Colonic mucosa (tissue), 4 donors: Measurements from ENCODE around the gene ICA1L. TPM values are rescaled to one million over a fixed set of nuclear protein-coding genes. Genes with fewer than 3 reads are reported as not detected.

Experiments used
- DNase-seq: peaks from one replicate; pipeline ENCODE4 v3.0.0-alpha.2; 2020
- H3K27ac ChIP-seq: fragments of 200-600 bp; one replicate; pipeline ENCODE4 v1.8.0; 2021
- H3K27me3 ChIP-seq: fragments of 200-600 bp; one replicate; pipeline ENCODE4 v1.8.0; 2021
- H3K36me3 ChIP-seq: fragments of 200-600 bp; one replicate; pipeline ENCODE4 v1.8.0; 2021
- H3K4me1 ChIP-seq: fragments of 200-600 bp; one replicate; pipeline ENCODE4 v1.8.0; 2021; ENCODE audit warnings: mild to moderate bottlenecking
- H3K4me3 ChIP-seq: fragments of 200-600 bp; one replicate; pipeline ENCODE4 v1.8.0; 2021
- H3K9ac ChIP-seq, 2 donors: one replicate each; pipeline ENCODE4 v1.7.0; 2013; ENCODE audit warnings: control low read depth in 2 of 2, low read depth in 2 of 2, low read length in 2 of 2
- H3K9me3 ChIP-seq: fragments of 200-600 bp; one replicate; pipeline ENCODE4 v1.8.0; 2021
- CTCF ChIP-seq: fragments of 200-600 bp; IDR thresholded peaks from one replicate; pipeline ENCODE4 v1.8.0; 2022; ENCODE audit warnings: antibody characterized with exemption, mild to moderate bottlenecking
- intact Hi-C: fragments of 100-400 bp; cut with DNase I; formaldehyde crosslinking; loops from one replicate; pipeline ENCODE4 v1.14.1; 2022
- total RNA-seq, 2 donors: library from RNA; stranded (reverse); fragmentation: NEBNext Ultra II Directional in 1 of 2; extraction: Animal tissue kit (Norgen Biotek cat#: 25700) in 1 of 2; gene quantifications; one replicate each; pipeline ENCODE4 v1.2.1, GENCODE V29; 2021
- donor health status: healthy.
- donor health status: DM: no; HTN: no; CAD: no.
- donor health status: DM: no; HTN: no; CAD: no.

Gene ICA1L
- total RNA-seq, 2 donors from 2014 or later: 0.54 to 1.8 TPM

- Histone ChIP-seq H3K9me3 (no peaks in the 10 kb centered on the region), H3K27ac (no peak overlapping the region), H3K4me3 (no peak overlapping the region), H3K27me3 (no peaks in the 10 kb centered on the region), H3K9ac (no peak overlapping the region), H3K4me1 (no peaks in the 10 kb centered on the region), H3K36me3 (no peaks in the 10 kb centered on the region)
- intact Hi-C loops: no loop called here
- no peak for DNase-seq
- TF ChIP-seq CTCF: no peak
Measured at GRCh38 chr2:202750763-202751427, 120.7 kb downstream of the ICA1L start.

GRCh38 chr2:202749477-202749876 is 122.1 kb downstream of the ICA1L start:
- Histone ChIP-seq H3K4me3 (no peak overlapping the region), H3K27ac (no peak overlapping the region), H3K27me3 (no peaks in the 10 kb centered on the region), H3K9ac (no peak overlapping the region), H3K9me3 (no peaks in the 10 kb centered on the region), H3K4me1 (no peaks in the 10 kb centered on the region), H3K36me3 (no peaks in the 10 kb centered on the region)
- TF ChIP-seq CTCF: no peak
- intact Hi-C loops: no loop called here
- DNase-seq: no peak

GRCh38 chr2:202743613-202744012 is 128.0 kb downstream of the ICA1L start:
- intact Hi-C loops: no loop called here
- TF ChIP-seq CTCF: no peak
- Histone ChIP-seq H3K9ac (no peak overlapping the region), H3K4me3 (no peak overlapping the region), H3K27me3 (no peaks in the 10 kb centered on the region), H3K36me3 (no peaks in the 10 kb centered on the region), H3K27ac (no peak overlapping the region), H3K4me1 (no peaks in the 10 kb centered on the region), H3K9me3 (no peaks in the 10 kb centered on the region)
- DNase-seq: no peak

GRCh38 chr2:202736826-202737225 is 134.7 kb downstream of the ICA1L start:
- H3K9me3 ChIP-seq: no peaks in the 10 kb centered on the region
- H3K4me1 ChIP-seq: no peaks in the 10 kb centered on the region
- no peak overlapping the region for H3K27ac ChIP-seq
- no peak overlapping the region for H3K4me3 ChIP-seq
- no peaks in the 10 kb centered on the region for H3K27me3 ChIP-seq
- DNase-seq: no peak
- intact Hi-C loops: no loop called here
- no peak for TF ChIP-seq CTCF
- H3K36me3 ChIP-seq: no peaks in the 10 kb centered on the region
- H3K9ac ChIP-seq: no peak overlapping the region

GRCh38 chr2:202726070-202726469 is 145.5 kb downstream of the ICA1L start:
- TF ChIP-seq CTCF: no peak
- intact Hi-C loops: no loop called here
- no peak for DNase-seq
- H3K9me3 ChIP-seq: no peaks in the 10 kb centered on the region
- H3K27me3 ChIP-seq: no peaks in the 10 kb centered on the region
- H3K4me3 ChIP-seq: no peak overlapping the region
- H3K4me1 ChIP-seq: no peaks in the 10 kb centered on the region
- H3K27ac ChIP-seq: no peak overlapping the region
- no peaks in the 10 kb centered on the region for H3K36me3 ChIP-seq
- H3K9ac ChIP-seq: no peak overlapping the region
